Measurements from ENCODE around the gene PKN1. TPM values are rescaled to one million over a fixed set of nuclear protein-coding genes. Genes with fewer than 3 reads are reported as not detected.
A peak's percentile ranks its signal among the peaks of the same experiment; 100 is the strongest.

The PKN1 gene
- total RNA-seq, 4 donors from 2014 or later: 56.2 to 129 (median 82.4) TPM

- intact Hi-C loops (cut with DNase I; ENCODE audit: low total_unique reads): no loop called here
- DNase-seq: no peak
- Histone ChIP-seq H3K4me1 (no peaks in the 10 kb centered on the region), H3K27me3 (no peaks in the 10 kb centered on the region), H3K36me3 (no peaks in the 10 kb centered on the region), H3K9me3 (no peaks in the 10 kb centered on the region), H3K27ac (no peak overlapping the region), H3K4me3 (no peak overlapping the region)
- TF ChIP-seq POLR2A (IDR thresholded peaks at IDR 0.05): no peak
- TF ChIP-seq CTCF (IDR thresholded peaks at IDR 0.05): no peak
Observed at GRCh38 chr19:14507704-14508542, 74.8 kb downstream of the PKN1 start.

- Histone ChIP-seq H3K4me1 (no peaks in the 10 kb centered on the region), H3K36me3 (no peaks in the 10 kb centered on the region), H3K9me3 (no peaks in the 10 kb centered on the region), H3K27me3 (no peaks in the 10 kb centered on the region), H3K27ac (peak overlapping the region; percentile 70 to 82), H3K4me3 (peak overlapping the region; percentile 15 to 18)
- TF ChIP-seq POLR2A (IDR thresholded peaks at IDR 0.05): no peak
- no peak for TF ChIP-seq CTCF (IDR thresholded peaks at IDR 0.05)
- intact Hi-C loops (cut with DNase I; ENCODE audit: low total_unique reads): no loop called here
- DNase-seq: peak; percentile 73 to 78
Observed at GRCh38 chr19:14510311-14511228, 77.5 kb downstream of the PKN1 start.

GRCh38 chr19:14511229-14511593, 78.1 kb downstream of the PKN1 start:
- H3K36me3 ChIP-seq: no peaks in the 10 kb centered on the region
- peaks cover 0 to 4% of the 10 kb centered on the region in 2 donors for H3K4me1 ChIP-seq
- H3K4me3 ChIP-seq: no peak overlapping the region
- intact Hi-C loops (cut with DNase I; ENCODE audit: low total_unique reads): no loop called here
- no peaks in the 10 kb centered on the region for H3K9me3 ChIP-seq
- no peaks in the 10 kb centered on the region for H3K27me3 ChIP-seq
- no peak for DNase-seq
- H3K27ac ChIP-seq: peak overlapping the region; percentile 70 to 82
- TF ChIP-seq CTCF (IDR thresholded peaks at IDR 0.05) (no peak), POLR2A (IDR thresholded peaks at IDR 0.05) (no peak)

GRCh38 chr19:14512406-14512961, 79.4 kb downstream of the PKN1 start:
- TF ChIP-seq CTCF (IDR thresholded peaks at IDR 0.05) (no peak), POLR2A (IDR thresholded peaks at IDR 0.05) (no peak)
- DNase-seq: no peak
- intact Hi-C loops (cut with DNase I; ENCODE audit: low total_unique reads): no loop called here
- H3K4me1 ChIP-seq: peaks cover 0 to 6% of the 10 kb centered on the region in 2 donors
- no peaks in the 10 kb centered on the region for H3K9me3 ChIP-seq
- no peaks in the 10 kb centered on the region for H3K27me3 ChIP-seq
- H3K4me3 ChIP-seq: no peak overlapping the region
- no peak overlapping the region for H3K27ac ChIP-seq
- H3K36me3 ChIP-seq: no peaks in the 10 kb centered on the region

Data from uterus (tissue), 4 donors.